ENCODE results near the gene SAMD4B. TPM values are rescaled to one million over a fixed set of nuclear protein-coding genes. Genes with fewer than 3 reads are reported as not detected.
A peak's percentile ranks its signal among the peaks of the same experiment; 100 is the strongest.

Gene SAMD4B
- total RNA-seq, 4 donors from 2014 or later, result 60.7 to 102 (median 77.1) TPM

GRCh38 chr19:39416152-39417120 lies 74.2 kb downstream of the SAMD4B start:
- peaks cover 2 to 38% (median 26%) of the 10 kb centered on the region in 4 donors for H3K4me1 ChIP-seq
- H3K27ac ChIP-seq, result no peak overlapping the region
- H3K36me3 ChIP-seq, result no peaks in the 10 kb centered on the region
- no peaks in the 10 kb centered on the region for H3K9me3 ChIP-seq
- in situ Hi-C loops (cut with MboI; ENCODE audit: low pct_ligation_motif_present in 1 of 4, low pct_unique_long_range_greater_than_20kb in 1 of 4, low sequenced_read_pairs in 3 of 4), result no loop called here
- no peak overlapping the region for H3K4me3 ChIP-seq
- TF ChIP-seq CTCF (IDR thresholded peaks at IDR 0.05) (no peak), POLR2AphosphoS5 (IDR thresholded peaks at IDR 0.05) (peak in 2 of 3 donors; percentile 4 to 6)
- 67 to 80% methylated on average over 2 to 22 of the region's 27 CpGs for WGBS, 2 donors (ENCODE audit: low coverage in 1 of 2)
- DNase-seq, result no peak
- H3K27me3 ChIP-seq, result peaks cover 17% of the 10 kb centered on the region
- intact Hi-C loops (cut with DNase I; ENCODE audit: low total_unique reads), result no loop called here

DNA sequence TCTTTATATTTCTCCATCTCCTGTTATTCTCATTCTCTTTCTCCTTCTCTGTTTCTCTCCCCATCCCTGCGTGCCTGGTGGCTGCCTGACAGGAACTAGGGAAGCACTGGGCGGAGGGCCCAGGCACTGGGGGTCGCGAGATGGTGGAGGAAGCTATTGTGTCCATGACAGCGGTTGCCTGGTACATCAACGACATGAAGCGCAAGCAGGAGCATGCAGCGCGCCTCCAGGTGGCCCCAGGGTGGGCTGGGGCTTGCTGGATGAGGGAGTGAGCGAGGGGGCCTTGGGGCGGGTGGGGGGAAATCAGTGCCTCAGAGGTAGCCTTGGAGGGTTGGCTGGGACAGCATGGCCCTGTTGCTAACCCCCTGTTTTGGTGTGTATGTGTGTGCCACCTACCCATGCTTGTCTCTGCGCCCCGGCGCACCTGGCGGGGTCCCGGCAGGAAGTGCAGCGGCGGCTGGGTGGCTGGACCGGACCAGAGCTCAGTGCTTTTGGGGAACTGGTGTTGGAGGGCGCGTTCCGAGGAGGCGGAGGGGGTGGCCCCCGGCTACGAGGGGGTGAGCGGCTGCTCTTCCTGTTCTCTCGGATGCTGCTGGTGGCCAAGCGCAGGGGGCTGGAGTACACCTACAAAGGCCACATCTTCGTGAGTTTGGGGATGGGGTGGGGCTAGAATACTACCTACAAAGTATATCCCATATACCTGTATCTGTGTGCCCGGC lies 75.4 kb downstream of the SAMD4B start:
- DNase-seq, result no peak
- H3K4me3 ChIP-seq, result no peak overlapping the region
- H3K9me3 ChIP-seq, result no peaks in the 10 kb centered on the region
- H3K27me3 ChIP-seq, result peaks cover 17% of the 10 kb centered on the region
- H3K4me1 ChIP-seq, result peaks cover 0 to 34% (median 23%) of the 10 kb centered on the region in 4 donors
- H3K36me3 ChIP-seq, result no peaks in the 10 kb centered on the region
- in situ Hi-C loops (cut with MboI; ENCODE audit: low pct_ligation_motif_present in 1 of 4, low pct_unique_long_range_greater_than_20kb in 1 of 4, low sequenced_read_pairs in 3 of 4) (no loop called here), intact Hi-C loops (cut with DNase I; ENCODE audit: low total_unique reads) (no loop called here)
- no peak overlapping the region for H3K27ac ChIP-seq
- WGBS, 2 donors (ENCODE audit: low coverage in 1 of 2), result 89 to 90% methylated on average over 2 to 20 of the region's 30 CpGs
- TF ChIP-seq POLR2AphosphoS5 (IDR thresholded peaks at IDR 0.05), result no peak
- no peak for TF ChIP-seq CTCF (IDR thresholded peaks at IDR 0.05)
- no peak for TF ChIP-seq EP300 (IDR thresholded peaks at IDR 0.05; ENCODE audit: low read depth)
- no peak for TF ChIP-seq POLR2A (IDR thresholded peaks at IDR 0.05)

DNA sequence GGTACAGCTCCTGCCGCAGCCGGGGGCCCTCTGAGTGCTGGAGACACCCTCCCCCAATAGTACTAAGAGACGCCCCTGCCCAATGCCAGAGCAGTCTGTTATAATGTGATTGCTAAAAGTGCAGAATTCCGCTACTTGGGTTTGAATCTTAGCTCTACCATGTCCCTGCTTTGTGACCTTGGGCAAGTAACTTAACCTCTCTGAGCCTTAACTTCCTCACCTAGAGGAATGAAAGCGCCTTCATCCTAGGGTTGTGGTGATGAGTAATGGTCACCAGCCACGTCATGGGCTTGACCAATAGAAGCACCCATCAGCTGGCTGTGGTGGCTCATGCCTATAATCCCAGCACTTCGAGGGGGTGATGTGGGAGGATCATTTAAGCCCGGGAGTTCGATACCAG lies 76.8 kb downstream of the SAMD4B start:
- Histone ChIP-seq H3K4me1 (peaks cover 0 to 21% (median 11%) of the 10 kb centered on the region in 4 donors), H3K27ac (no peak overlapping the region), H3K27me3 (peaks cover 4% of the 10 kb centered on the region), H3K36me3 (no peaks in the 10 kb centered on the region), H3K9me3 (no peaks in the 10 kb centered on the region), H3K4me3 (no peak overlapping the region)
- in situ Hi-C loops (cut with MboI; ENCODE audit: low pct_ligation_motif_present in 1 of 4, low pct_unique_long_range_greater_than_20kb in 1 of 4, low sequenced_read_pairs in 3 of 4), result no loop called here
- DNase-seq, result no peak
- intact Hi-C loops (cut with DNase I; ENCODE audit: low total_unique reads), result no loop called here
- TF ChIP-seq EP300 (IDR thresholded peaks at IDR 0.05; ENCODE audit: low read depth) (no peak), POLR2A (IDR thresholded peaks at IDR 0.05) (no peak), CTCF (IDR thresholded peaks at IDR 0.05) (no peak), POLR2AphosphoS5 (IDR thresholded peaks at IDR 0.05) (no peak)
- 70 to 89% methylated on average over 2 to 9 of the region's 9 CpGs for WGBS, 2 donors (ENCODE audit: low coverage in 1 of 2)

DNA sequence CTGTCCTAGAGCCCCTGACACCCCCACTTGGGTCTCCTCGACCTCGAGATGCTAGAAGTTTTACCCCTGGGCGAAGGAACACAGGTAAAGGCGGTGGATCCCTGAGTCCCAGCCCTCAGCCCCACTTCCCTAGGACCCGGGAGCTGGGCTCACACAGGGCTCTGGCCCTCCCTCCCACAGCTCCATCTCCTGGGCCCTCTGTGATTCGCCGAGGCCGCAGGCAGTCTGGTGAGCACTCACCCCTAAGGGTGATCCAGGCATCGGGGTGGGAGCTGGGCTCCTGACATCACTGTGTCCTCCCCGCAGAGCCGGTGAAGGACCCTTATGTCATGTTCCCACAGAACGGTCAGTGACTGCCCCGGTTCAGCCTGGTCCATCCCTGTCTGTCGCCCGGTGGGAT lies 78.5 kb downstream of the SAMD4B start:
- WGBS, 2 donors (ENCODE audit: low coverage in 1 of 2), result 91% methylated on average over 8 to 15 of the region's 15 CpGs
- no peaks in the 10 kb centered on the region for H3K27me3 ChIP-seq
- in situ Hi-C loops (cut with MboI; ENCODE audit: low pct_ligation_motif_present in 1 of 4, low pct_unique_long_range_greater_than_20kb in 1 of 4, low sequenced_read_pairs in 3 of 4) (no loop called here), intact Hi-C loops (cut with DNase I; ENCODE audit: low total_unique reads) (no loop called here)
- H3K4me3 ChIP-seq, result no peak overlapping the region
- no peak for DNase-seq
- TF ChIP-seq CTCF (IDR thresholded peaks at IDR 0.05) (no peak), EP300 (IDR thresholded peaks at IDR 0.05; ENCODE audit: low read depth) (no peak), POLR2A (IDR thresholded peaks at IDR 0.05) (no peak), POLR2AphosphoS5 (IDR thresholded peaks at IDR 0.05) (no peak)
- H3K4me1 ChIP-seq, result peaks cover 0 to 4% (median 2%) of the 10 kb centered on the region in 4 donors
- no peaks in the 10 kb centered on the region for H3K36me3 ChIP-seq
- H3K9me3 ChIP-seq, result no peaks in the 10 kb centered on the region
- H3K27ac ChIP-seq, result no peak overlapping the region
